GM11168 (cell line): ENCODE measurements around the gene CDHR2.
"Not testable (repeated sequence)": the region's sequence is repeated elsewhere in the genome, so short reads cannot be mapped to it uniquely, and the experiment has no call there.

Experiments used
- in situ Hi-C: fragments of 300-500 bp; cut with MboI; formaldehyde crosslinking; loops from one replicate; pipeline ENCODE4 v1.12.0; 2022; ENCODE audit warnings: low sequenced_read_pairs; ENCODE audit not compliant: unreplicated experiment

The CDHR2 gene

GRCh38 chr5:176564002-176564401 is 14.9 kb downstream of the CDHR2 start:
- in situ Hi-C loops: no loop called here

GRCh38 chr5:176565760-176566288 is 16.7 kb downstream of the CDHR2 start:
- in situ Hi-C loops: no loop called here

GRCh38 chr5:176568657-176569056 is 19.5 kb downstream of the CDHR2 start:
- in situ Hi-C loops: no loop called here

DNA sequence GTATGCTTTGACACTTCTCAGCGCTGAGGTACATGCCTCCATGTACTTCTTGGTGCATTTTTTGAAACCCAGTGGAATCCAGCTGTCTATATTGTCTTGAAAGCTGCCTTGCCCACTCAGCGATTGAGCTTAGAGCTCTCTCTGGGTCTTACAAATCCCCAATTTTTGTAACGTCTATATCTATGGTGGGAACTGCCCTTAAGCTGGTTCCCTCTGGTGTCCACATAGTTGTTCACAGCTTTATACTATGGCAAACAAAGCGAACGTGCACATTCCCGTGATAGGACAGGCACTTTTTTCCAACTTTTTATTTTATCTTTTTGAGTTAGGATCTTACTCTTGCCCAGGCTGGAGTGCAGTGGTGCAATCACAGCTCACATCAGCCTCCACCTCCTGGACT is 20.9 kb downstream of the CDHR2 start:
- in situ Hi-C loops: no loop called here

GRCh38 chr5:176573564-176574296 is 24.6 kb downstream of the CDHR2 start:
- in situ Hi-C loops: no loop called here

DNA sequence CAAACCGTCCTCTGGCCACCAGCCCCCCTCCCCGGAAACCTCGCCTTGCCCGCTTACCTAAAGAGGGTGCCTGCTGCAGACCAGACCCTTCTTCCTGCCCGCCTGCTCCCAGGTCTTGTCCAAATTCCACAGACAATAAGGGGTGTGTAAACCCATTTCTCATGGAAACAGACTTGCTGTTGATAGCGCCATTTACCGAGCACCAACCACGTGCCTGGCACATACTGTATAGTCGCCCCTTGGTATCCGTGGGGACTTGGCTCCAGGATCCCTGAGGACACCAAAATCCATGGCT is 25.1 kb downstream of the CDHR2 start:
- in situ Hi-C loops: no loop called here

GRCh38 chr5:176575066-176575465 is 25.9 kb downstream of the CDHR2 start:
- in situ Hi-C loops: no loop called here

- in situ Hi-C loops: no loop called here
Observed at GRCh38 chr5:176575488-176576422, 26.6 kb downstream of the CDHR2 start.

DNA sequence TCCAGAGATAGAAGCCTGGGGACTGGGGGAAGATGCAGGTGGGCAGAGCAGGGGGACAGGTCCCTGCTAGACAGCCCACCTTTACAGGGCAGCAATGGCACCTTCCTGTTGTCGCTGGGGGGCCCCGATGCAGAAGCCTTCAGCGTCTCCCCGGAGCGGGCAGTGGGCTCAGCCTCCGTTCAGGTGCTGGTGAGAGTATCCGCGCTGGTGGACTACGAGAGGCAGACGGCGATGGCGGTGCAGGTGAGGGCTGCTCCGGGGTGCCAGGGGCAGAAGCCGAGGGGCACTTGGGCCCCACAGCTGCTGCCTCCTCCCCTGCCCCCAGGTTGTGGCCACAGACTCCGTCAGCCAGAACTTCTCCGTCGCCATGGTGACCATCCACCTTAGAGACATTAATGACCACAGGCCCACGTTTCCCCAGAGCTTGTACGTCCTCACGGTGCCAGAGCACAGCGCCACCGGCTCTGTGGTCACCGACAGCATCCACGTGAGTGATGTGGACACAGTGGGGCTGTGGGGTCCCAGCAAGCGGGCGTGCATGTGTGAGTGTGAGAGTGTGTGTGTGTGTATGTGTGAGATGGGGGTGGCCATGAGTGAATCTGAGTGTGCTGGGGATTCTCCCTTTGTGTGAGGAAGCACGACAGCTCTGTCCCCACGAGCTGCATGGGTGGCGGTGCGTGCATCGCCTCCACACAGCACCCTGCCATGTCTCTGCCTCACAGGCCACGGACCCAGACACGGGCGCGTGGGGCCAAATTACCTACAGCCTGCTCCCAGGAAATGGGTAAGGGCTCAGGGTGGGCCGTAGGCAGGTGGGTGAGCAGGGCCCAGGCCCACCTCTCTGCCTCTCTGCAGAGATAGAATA is 28.4 kb downstream of the CDHR2 start:
- in situ Hi-C loops: no loop called here

DNA sequence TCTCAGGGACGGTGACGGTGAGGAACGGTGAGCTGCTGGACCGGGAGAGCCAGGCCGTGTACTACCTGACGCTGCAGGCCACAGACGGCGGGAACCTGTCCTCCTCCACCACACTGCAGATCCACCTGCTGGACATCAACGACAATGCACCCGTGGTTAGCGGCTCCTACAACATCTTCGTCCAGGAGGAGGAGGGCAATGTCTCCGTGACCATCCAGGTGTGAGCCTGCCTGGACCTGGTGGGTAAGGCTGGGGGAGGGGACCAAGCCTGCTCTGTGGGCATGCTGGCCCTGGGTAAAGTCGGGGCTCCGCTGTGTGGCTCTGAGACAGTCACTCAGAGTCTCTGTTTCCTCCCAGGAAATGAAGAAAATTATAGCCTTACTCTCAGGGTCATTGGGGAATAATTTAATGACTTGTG is 29.3 kb downstream of the CDHR2 start:
- in situ Hi-C loops: no loop called here

DNA sequence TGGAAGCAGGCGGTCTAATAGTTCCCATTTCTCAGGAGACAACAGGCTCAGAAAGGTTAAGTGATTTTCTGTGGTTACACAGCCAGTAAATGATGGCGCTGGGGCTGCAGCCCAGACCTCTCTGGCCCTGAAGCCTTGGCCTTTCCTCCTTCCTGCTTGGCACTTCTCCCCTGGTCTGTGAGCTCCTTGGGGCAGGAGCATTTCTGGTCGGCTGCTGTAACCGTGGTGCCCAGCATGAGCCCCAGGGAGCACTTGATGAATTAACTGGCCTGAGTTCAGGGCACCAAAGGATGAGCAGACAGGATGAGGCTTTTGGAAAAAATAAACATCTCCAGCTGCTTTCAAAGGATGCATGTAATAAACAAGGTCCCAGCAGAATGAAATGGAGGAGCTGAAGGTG is 30.2 kb downstream of the CDHR2 start:
- in situ Hi-C loops: no loop called here

GRCh38 chr5:176581361-176581760 is 32.2 kb downstream of the CDHR2 start:
- in situ Hi-C loops: no loop called here

- in situ Hi-C loops: no loop called here
Observed at GRCh38 chr5:176583076-176583475, 33.9 kb downstream of the CDHR2 start.

GRCh38 chr5:176587398-176587797 is 38.3 kb downstream of the CDHR2 start:
- in situ Hi-C loops: no loop called here

DNA sequence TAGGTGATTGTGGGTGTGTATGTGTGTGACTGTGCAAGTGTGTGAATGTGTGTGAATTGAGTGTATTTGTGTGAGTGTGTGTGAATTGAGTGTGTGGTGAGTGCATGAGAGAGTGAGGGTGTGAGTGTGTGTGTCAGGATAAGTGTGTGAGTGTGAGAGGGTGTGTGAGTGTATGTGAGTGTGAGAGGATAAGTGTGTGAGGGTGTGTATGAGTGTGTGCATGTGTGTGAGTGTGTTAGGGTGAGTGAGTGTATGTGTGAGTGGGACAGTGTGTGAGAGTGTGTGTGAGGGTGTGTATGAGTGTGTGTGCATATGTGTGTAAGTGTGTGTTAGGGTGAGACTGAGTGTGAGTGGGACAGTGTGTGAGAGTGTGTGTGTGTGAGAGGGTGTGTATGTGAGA is 39.2 kb downstream of the CDHR2 start:
- in situ Hi-C loops: no loop called here

- in situ Hi-C loops: no loop called here
Observed at GRCh38 chr5:176589039-176589769, 40.1 kb downstream of the CDHR2 start.

GRCh38 chr5:176590035-176590717 is 41.0 kb downstream of the CDHR2 start:
- in situ Hi-C loops: no loop called here

DNA sequence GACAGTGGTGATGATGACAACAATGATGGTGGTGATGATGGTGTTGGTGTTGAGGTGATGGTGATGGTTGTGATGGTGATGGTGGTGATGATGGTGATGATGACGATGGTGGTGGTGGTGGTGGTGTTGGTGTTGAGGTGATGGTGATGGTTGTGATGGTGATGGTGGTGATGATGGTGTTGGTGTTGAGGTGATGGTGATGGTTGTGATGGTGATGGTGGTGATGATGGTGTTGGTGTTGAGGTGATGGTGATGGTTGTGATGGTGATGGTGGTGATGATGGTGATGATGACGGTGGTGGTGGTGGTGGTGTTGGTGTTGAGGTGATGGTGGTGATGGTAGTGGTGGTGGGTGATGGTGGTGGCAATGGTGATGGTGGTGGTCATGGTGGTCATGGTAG is 42.5 kb downstream of the CDHR2 start:
- in situ Hi-C loops: not testable (repeated sequence)

- in situ Hi-C loops: no loop called here
Observed at GRCh38 chr5:176592573-176592972, 43.4 kb downstream of the CDHR2 start.
